Fibroblast of villous mesenchyme (primary cell): ENCODE results near the gene SMU1. TPM values are rescaled to one million over a fixed set of nuclear protein-coding genes. Genes with fewer than 3 reads are reported as not detected.
A peak's percentile ranks its signal among the peaks of the same experiment; 100 is the strongest.

Source experiments
- DNase-seq: peaks from one replicate; pipeline ENCODE4 v3.0.0-alpha.2; 2010; ENCODE audit warnings: low read depth
- H3K4me3 ChIP-seq: 2 replicates; pipeline ENCODE4 v1.5.1; 2011; ENCODE audit warnings: low read depth, mild to moderate bottlenecking, low read length
- CTCF ChIP-seq: IDR thresholded peaks from 2 replicates; pipeline ENCODE4 v1.5.1; 2012; ENCODE audit warnings: low read depth, mild to moderate bottlenecking, low read length; ENCODE audit not compliant: insufficient read depth
- total RNA-seq: library from RNA; depleted of rRNA; stranded (reverse); fragments of >200 nt; gene quantifications from 2 replicates; pipeline ENCODE4 v1.2.3, GENCODE V29; 2012

The SMU1 gene
- total RNA-seq, 1 donor: 42.7 TPM

- no peak for TF ChIP-seq CTCF
- H3K4me3 ChIP-seq: no peak overlapping the region
- DNase-seq: no peak
These were observed 41.3 kb upstream of the SMU1 start for GRCh38 chr9:33117796-33118195.

GRCh38 chr9:33117306-33117705, 40.8 kb upstream of the SMU1 start:
- peak; percentile 41 for DNase-seq

GRCh38 chr9:33116860-33117259, 40.4 kb upstream of the SMU1 start:
- no peak for DNase-seq
- no peak for TF ChIP-seq CTCF
- H3K4me3 ChIP-seq: no peak overlapping the region

More at GRCh38 chr9:33117306-33117705, 40.8 kb upstream of the SMU1 start:
- no peak for TF ChIP-seq CTCF
- H3K4me3 ChIP-seq: no peak overlapping the region

- no peak overlapping the region for H3K4me3 ChIP-seq
- TF ChIP-seq CTCF: no peak
- DNase-seq: no peak
These were observed 38.3 kb upstream of the SMU1 start for GRCh38 chr9:33114746-33115145.

- no peak for TF ChIP-seq CTCF
- DNase-seq: no peak
- H3K4me3 ChIP-seq: no peak overlapping the region
These were observed 37.5 kb upstream of the SMU1 start for GRCh38 chr9:33113799-33114547.

GRCh38 chr9:33112094-33112493, 35.6 kb upstream of the SMU1 start:
- DNase-seq: no peak
- TF ChIP-seq CTCF: no peak

GRCh38 chr9:33111631-33112030, 35.2 kb upstream of the SMU1 start:
- TF ChIP-seq CTCF: no peak
- no peak overlapping the region for H3K4me3 ChIP-seq
- no peak for DNase-seq

More at GRCh38 chr9:33112094-33112493, 35.6 kb upstream of the SMU1 start:
- H3K4me3 ChIP-seq: no peak overlapping the region
